ENCODE results near the gene NHEJ1. TPM values are rescaled to one million over a fixed set of nuclear protein-coding genes. Genes with fewer than 3 reads are reported as not detected.
A peak's percentile ranks its signal among the peaks of the same experiment; 100 is the strongest.

Gene NHEJ1
- total and polyA plus RNA-seq, 9 donors: 10.8 to 23.1 (median 17.1) TPM

GRCh38 chr2:219082332-219082958 lies 78.2 kb downstream of the NHEJ1 start:
- H3K27me3 ChIP-seq: no peaks in the 10 kb centered on the region
- DNase-seq: peak in 2 of 5 donors; percentile 30 to 40
- no peaks in the 10 kb centered on the region for H3K4me1 ChIP-seq (ENCODE audit: insufficient read depth)
- no peak overlapping the region for H3K27ac ChIP-seq
- H3K9me3 ChIP-seq: no peaks in the 10 kb centered on the region
- no peaks in the 10 kb centered on the region for H3K36me3 ChIP-seq
- intact Hi-C loops (cut with DNase I): no loop called here
- TF ChIP-seq EP300 (IDR thresholded peaks at IDR 0.05) (no peak), POLR2A (IDR thresholded peaks at IDR 0.05) (no peak), CTCF (IDR thresholded peaks at IDR 0.05) (no peak)
- no peak overlapping the region for H3K4me3 ChIP-seq
- whole genome bisulfite sequencing, 3 donors: 64 to 70% (median 69%) methylated on average over 5 of the region's 5 CpGs

- Histone ChIP-seq H3K27me3 (no peaks in the 10 kb centered on the region), H3K27ac (no peak overlapping the region), H3K4me3 (no peak overlapping the region), H3K4me1 (ENCODE audit: insufficient read depth) (no peaks in the 10 kb centered on the region), H3K36me3 (no peaks in the 10 kb centered on the region), H3K9me3 (no peaks in the 10 kb centered on the region)
- DNase-seq: no peak
- TF ChIP-seq EP300 (IDR thresholded peaks at IDR 0.05): no peak
- TF ChIP-seq POLR2A (IDR thresholded peaks at IDR 0.05): no peak
- no peak for TF ChIP-seq CTCF (IDR thresholded peaks at IDR 0.05)
- intact Hi-C loops (cut with DNase I): no loop called here
Measured at GRCh38 chr2:219081701-219082331, 78.8 kb downstream of the NHEJ1 start.

- TF ChIP-seq CTCF (IDR thresholded peaks at IDR 0.05): no peak
- TF ChIP-seq EP300 (IDR thresholded peaks at IDR 0.05): no peak
- TF ChIP-seq POLR2A (IDR thresholded peaks at IDR 0.05): no peak
- H3K36me3 ChIP-seq: no peaks in the 10 kb centered on the region
- intact Hi-C loops (cut with DNase I): no loop called here
- WGBS, 3 donors: 85 to 89% (median 88%) methylated on average over 7 of the region's 7 CpGs
- no peaks in the 10 kb centered on the region for H3K27me3 ChIP-seq
- H3K27ac ChIP-seq: no peak overlapping the region
- no peaks in the 10 kb centered on the region for H3K9me3 ChIP-seq
- no peak for DNase-seq
- no peak overlapping the region for H3K4me3 ChIP-seq
- H3K4me1 ChIP-seq (ENCODE audit: insufficient read depth): no peaks in the 10 kb centered on the region
Measured at GRCh38 chr2:219081096-219081495, 79.5 kb downstream of the NHEJ1 start.

- H3K27ac ChIP-seq: no peak overlapping the region
- no peak for TF ChIP-seq EP300 (IDR thresholded peaks at IDR 0.05)
- no peak for TF ChIP-seq POLR2A (IDR thresholded peaks at IDR 0.05)
- TF ChIP-seq CTCF (IDR thresholded peaks at IDR 0.05): no peak
Measured at GRCh38 chr2:219079417-219079816, 81.2 kb downstream of the NHEJ1 start.

More at GRCh38 chr2:219079417-219079816, 81.2 kb downstream of the NHEJ1 start:
- DNase-seq: no peak
- Histone ChIP-seq H3K36me3 (no peaks in the 10 kb centered on the region), H3K4me1 (ENCODE audit: insufficient read depth) (no peaks in the 10 kb centered on the region), H3K27me3 (no peaks in the 10 kb centered on the region), H3K9me3 (no peaks in the 10 kb centered on the region), H3K4me3 (no peak overlapping the region)
- 78 to 85% (median 83%) methylated on average over 2 of the region's 2 CpGs for WGBS, 3 donors
- intact Hi-C loops (cut with DNase I): no loop called here

Measured in ovary (tissue), 9 donors.